ENCODE measurements around the gene RTF2.

RTF2 gene

GRCh38 chr20:56430957-56431356 is 37.5 kb upstream of the RTF2 start:
- no peaks in the 10 kb centered on the region for H3K36me3 ChIP-seq (replicated peaks; ENCODE audit: insufficient read depth, low read length)
- no peaks in the 10 kb centered on the region for H3K9me3 ChIP-seq (replicated peaks; ENCODE audit: insufficient read depth, low read length)
- no peaks in the 10 kb centered on the region for H3F3A ChIP-seq (ENCODE audit: insufficient read depth, low read length)
- H3K9ac ChIP-seq (ENCODE audit: low read length), result no peak overlapping the region
- no peak for DNase-seq
- no peaks in the 10 kb centered on the region for H3K9me2 ChIP-seq (replicated peaks; ENCODE audit: insufficient read depth, low read length)
- no peak overlapping the region for H2AFZ ChIP-seq (ENCODE audit: low read length)
- no peaks in the 10 kb centered on the region for H3K27me3 ChIP-seq (replicated peaks; ENCODE audit: insufficient read depth, low read length)
- no peak overlapping the region for H3K27ac ChIP-seq (ENCODE audit: low read length)
- H4K20me1 ChIP-seq (ENCODE audit: insufficient read depth, low read length), result no peaks in the 10 kb centered on the region
- no peak overlapping the region for H3K4me2 ChIP-seq (ENCODE audit: low read depth, low read length)
- H3K4me3 ChIP-seq (ENCODE audit: low read length), result no peak overlapping the region
- no peaks in the 10 kb centered on the region for H3K79me2 ChIP-seq (ENCODE audit: low read length)
- H3K4me1 ChIP-seq (ENCODE audit: low read length), result no peaks in the 10 kb centered on the region
- TF ChIP-seq EZH2phosphoT487 (IDR thresholded peaks at IDR 0.05; ENCODE audit: low read length), result no peak
- TF ChIP-seq EZH2 (optimal IDR thresholded peaks at IDR 0.05; ENCODE audit: low read depth, low read length), result no peak
- no peak for TF ChIP-seq CTCF (IDR thresholded peaks at IDR 0.05; ENCODE audit: low read length)

- TF ChIP-seq EZH2 (optimal IDR thresholded peaks at IDR 0.05; ENCODE audit: low read depth, low read length) (no peak), CTCF (IDR thresholded peaks at IDR 0.05; ENCODE audit: low read length) (no peak), EZH2phosphoT487 (IDR thresholded peaks at IDR 0.05; ENCODE audit: low read length) (no peak)
- Histone ChIP-seq H3K27me3 (replicated peaks; ENCODE audit: insufficient read depth, low read length) (no peaks in the 10 kb centered on the region), H3K9me2 (replicated peaks; ENCODE audit: insufficient read depth, low read length) (no peaks in the 10 kb centered on the region), H3K9me3 (replicated peaks; ENCODE audit: insufficient read depth, low read length) (no peaks in the 10 kb centered on the region), H3K79me2 (ENCODE audit: low read length) (no peaks in the 10 kb centered on the region), H3K4me1 (ENCODE audit: low read length) (no peaks in the 10 kb centered on the region), H3K27ac (ENCODE audit: low read length) (no peak overlapping the region), H3K4me2 (ENCODE audit: low read depth, low read length) (no peak overlapping the region), H4K20me1 (ENCODE audit: insufficient read depth, low read length) (no peaks in the 10 kb centered on the region), H3K9ac (ENCODE audit: low read length) (no peak overlapping the region), H3F3A (ENCODE audit: insufficient read depth, low read length) (no peaks in the 10 kb centered on the region), H3K4me3 (ENCODE audit: low read length) (no peak overlapping the region), H2AFZ (ENCODE audit: low read length) (no peak overlapping the region), H3K36me3 (replicated peaks; ENCODE audit: insufficient read depth, low read length) (no peaks in the 10 kb centered on the region)
- DNase-seq, result no peak
Observed at GRCh38 chr20:56431471-56431870, 37.0 kb upstream of the RTF2 start.

- Histone ChIP-seq H3F3A (ENCODE audit: insufficient read depth, low read length) (no peaks in the 10 kb centered on the region), H3K27me3 (replicated peaks; ENCODE audit: insufficient read depth, low read length) (no peaks in the 10 kb centered on the region), H3K4me3 (ENCODE audit: low read length) (no peak overlapping the region), H3K27ac (ENCODE audit: low read length) (no peak overlapping the region), H3K9me3 (replicated peaks; ENCODE audit: insufficient read depth, low read length) (no peaks in the 10 kb centered on the region), H3K79me2 (ENCODE audit: low read length) (no peaks in the 10 kb centered on the region), H3K4me1 (ENCODE audit: low read length) (no peaks in the 10 kb centered on the region), H3K36me3 (replicated peaks; ENCODE audit: insufficient read depth, low read length) (no peaks in the 10 kb centered on the region), H3K9ac (ENCODE audit: low read length) (no peak overlapping the region), H3K9me2 (replicated peaks; ENCODE audit: insufficient read depth, low read length) (no peaks in the 10 kb centered on the region), H3K4me2 (ENCODE audit: low read depth, low read length) (no peak overlapping the region), H4K20me1 (ENCODE audit: insufficient read depth, low read length) (no peaks in the 10 kb centered on the region), H2AFZ (ENCODE audit: low read length) (no peak overlapping the region)
- TF ChIP-seq EZH2 (optimal IDR thresholded peaks at IDR 0.05; ENCODE audit: low read depth, low read length) (no peak), EZH2phosphoT487 (IDR thresholded peaks at IDR 0.05; ENCODE audit: low read length) (no peak), CTCF (IDR thresholded peaks at IDR 0.05; ENCODE audit: low read length) (no peak)
- DNase-seq, result no peak
Observed at GRCh38 chr20:56433221-56433879, 35.1 kb upstream of the RTF2 start.

Measured in MM.1S (cell line).